ENCODE data around the gene CMC2. TPM values are rescaled to one million over a fixed set of nuclear protein-coding genes. Genes with fewer than 3 reads are reported as not detected.

Gene CMC2
- total RNA-seq, 1 donor from 2014 or later: 58.5 TPM

- H3K4me3 Mint-ChIP-seq (ENCODE audit: low read depth): no peak overlapping the region
- H3K27me3 Mint-ChIP-seq: no peaks in the 10 kb centered on the region
- no peak overlapping the region for H3K27ac Mint-ChIP-seq
- peaks cover 2% of the 10 kb centered on the region for H3K4me1 Mint-ChIP-seq (ENCODE audit: low read depth)
- no peak for DNase-seq (ENCODE audit: low spot score, unreplicated experiment)
- H3K9me3 Mint-ChIP-seq (ENCODE audit: low read depth): peaks cover 54% of the 10 kb centered on the region
- no peak for TF ChIP-seq CTCF (IDR thresholded peaks at IDR 0.05; ENCODE audit: unreplicated experiment)
- peaks cover 26% of the 10 kb centered on the region for H3K36me3 Mint-ChIP-seq (ENCODE audit: insufficient read depth)
Measured at GRCh38 chr16:80958284-80958683, 48.4 kb downstream of the CMC2 start.

- DNase-seq (ENCODE audit: low spot score, unreplicated experiment): no peak
- no peak for TF ChIP-seq CTCF (IDR thresholded peaks at IDR 0.05; ENCODE audit: unreplicated experiment)
- peaks cover 18% of the 10 kb centered on the region for H3K36me3 Mint-ChIP-seq (ENCODE audit: insufficient read depth)
- H3K9me3 Mint-ChIP-seq (ENCODE audit: low read depth): peaks cover 42% of the 10 kb centered on the region
- H3K27ac Mint-ChIP-seq: no peak overlapping the region
- H3K27me3 Mint-ChIP-seq: no peaks in the 10 kb centered on the region
- no peak overlapping the region for H3K4me3 Mint-ChIP-seq (ENCODE audit: low read depth)
- no peaks in the 10 kb centered on the region for H3K4me1 Mint-ChIP-seq (ENCODE audit: low read depth)
Measured at GRCh38 chr16:80954985-80955384, 51.7 kb downstream of the CMC2 start.

- H3K9me3 Mint-ChIP-seq (ENCODE audit: low read depth): peaks cover 4% of the 10 kb centered on the region
- DNase-seq (ENCODE audit: low spot score, unreplicated experiment): no peak
- TF ChIP-seq CTCF (IDR thresholded peaks at IDR 0.05; ENCODE audit: unreplicated experiment): peak; percentile 55
- H3K4me1 Mint-ChIP-seq (ENCODE audit: low read depth): no peaks in the 10 kb centered on the region
- no peak overlapping the region for H3K4me3 Mint-ChIP-seq (ENCODE audit: low read depth)
- H3K27ac Mint-ChIP-seq: no peak overlapping the region
- peaks cover 5% of the 10 kb centered on the region for H3K27me3 Mint-ChIP-seq
- no peaks in the 10 kb centered on the region for H3K36me3 Mint-ChIP-seq (ENCODE audit: insufficient read depth)
Measured at GRCh38 chr16:80948886-80949493, 57.7 kb downstream of the CMC2 start.

GRCh38 chr16:80947708-80948625 is 58.7 kb downstream of the CMC2 start:
- Mint-ChIP-seq H3K27ac (no peak overlapping the region), H3K9me3 (ENCODE audit: low read depth) (peaks cover 4% of the 10 kb centered on the region), H3K36me3 (ENCODE audit: insufficient read depth) (no peaks in the 10 kb centered on the region), H3K4me3 (ENCODE audit: low read depth) (no peak overlapping the region), H3K4me1 (ENCODE audit: low read depth) (no peaks in the 10 kb centered on the region), H3K27me3 (peaks cover 5% of the 10 kb centered on the region)
- no peak for TF ChIP-seq CTCF (IDR thresholded peaks at IDR 0.05; ENCODE audit: unreplicated experiment)
- no peak for DNase-seq (ENCODE audit: low spot score, unreplicated experiment)

- no peak for TF ChIP-seq CTCF (IDR thresholded peaks at IDR 0.05; ENCODE audit: unreplicated experiment)
- Mint-ChIP-seq H3K9me3 (ENCODE audit: low read depth) (peaks cover 4% of the 10 kb centered on the region), H3K4me1 (ENCODE audit: low read depth) (no peaks in the 10 kb centered on the region), H3K27ac (no peak overlapping the region), H3K27me3 (peaks cover 5% of the 10 kb centered on the region), H3K4me3 (ENCODE audit: low read depth) (no peak overlapping the region), H3K36me3 (ENCODE audit: insufficient read depth) (no peaks in the 10 kb centered on the region)
- no peak for DNase-seq (ENCODE audit: low spot score, unreplicated experiment)
Measured at GRCh38 chr16:80947239-80947638, 59.4 kb downstream of the CMC2 start.
